Chondrocyte (in vitro differentiated cells): ENCODE measurements around the gene GYPC. TPM values are rescaled to one million over a fixed set of nuclear protein-coding genes. Genes with fewer than 3 reads are reported as not detected.

Experiments used
- DNase-seq: peaks from one replicate; pipeline ENCODE4 v3.0.0; 2021; ENCODE audit warnings: mixed read lengths, low spot score
- H3K27ac Mint-ChIP-seq: one replicate; pipeline ENCODE4 v1.8.0; 2021; ENCODE audit warnings: mild to moderate bottlenecking, moderate library complexity, mixed read lengths; ENCODE audit not compliant: unreplicated experiment
- H3K27me3 Mint-ChIP-seq: 2 replicates; pipeline ENCODE4 v1.8.0; 2021; ENCODE audit warnings: low read depth, mixed read lengths
- H3K36me3 Mint-ChIP-seq: 2 replicates; pipeline ENCODE4 v1.8.0; 2021; ENCODE audit warnings: low read depth, mixed read lengths
- H3K4me1 Mint-ChIP-seq: 2 replicates; pipeline ENCODE4 v1.8.0; 2021; ENCODE audit warnings: low read depth, mild to moderate bottlenecking, mixed read lengths
- H3K4me3 Mint-ChIP-seq: one replicate; pipeline ENCODE4 v1.8.0; 2021; ENCODE audit warnings: mild to moderate bottlenecking, moderate library complexity, mixed read lengths; ENCODE audit not compliant: unreplicated experiment
- H3K9me3 Mint-ChIP-seq: 2 replicates; pipeline ENCODE4 v1.8.0; 2021; ENCODE audit warnings: low read depth, mixed read lengths
- total RNA-seq: library from RNA; stranded (reverse); gene quantifications from 3 replicates; pipeline ENCODE4 v1.2.1, GENCODE V29; 2021
- TF ChIP-seq, protein P1 (sequence below): fragments of 200-600 bp; sonication (generic); IDR thresholded peaks from 2 replicates; pipeline ENCODE4 v1.5.0; 2021; ENCODE audit warnings: antibody characterized with exemption, mild to moderate bottlenecking, moderate library complexity

The GYPC gene
- total RNA-seq, 1 donor from 2014 or later, result 46.4 TPM

DNA sequence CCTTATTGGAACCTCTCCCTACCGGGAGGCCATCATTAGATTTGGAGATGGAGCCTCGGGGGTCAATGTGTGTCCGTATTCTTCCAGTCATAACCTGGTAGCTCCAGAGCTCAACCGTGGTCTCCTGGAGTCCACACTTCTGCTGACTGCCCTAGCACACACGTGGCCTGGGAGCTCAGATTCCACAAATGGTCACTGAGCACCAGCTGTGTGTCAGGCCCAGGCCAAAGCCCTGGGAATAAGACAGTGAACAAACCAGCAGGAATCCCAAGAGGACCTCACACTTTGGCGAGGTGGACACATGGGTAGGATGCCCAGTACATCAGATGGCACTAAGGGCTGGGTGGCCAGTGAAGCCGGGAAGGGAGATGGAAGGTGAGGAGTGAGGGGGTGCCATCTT is 15.5 kb downstream of the GYPC start:
- Mint-ChIP-seq H3K27ac (no peak overlapping the region), H3K36me3 (peaks cover 13% of the 10 kb centered on the region), H3K4me1 (peaks cover 7% of the 10 kb centered on the region), H3K27me3 (no peaks in the 10 kb centered on the region), H3K4me3 (no peak overlapping the region), H3K9me3 (peaks cover 14% of the 10 kb centered on the region)
- DNase-seq, result no peak
- TF ChIP-seq, protein P1, sequence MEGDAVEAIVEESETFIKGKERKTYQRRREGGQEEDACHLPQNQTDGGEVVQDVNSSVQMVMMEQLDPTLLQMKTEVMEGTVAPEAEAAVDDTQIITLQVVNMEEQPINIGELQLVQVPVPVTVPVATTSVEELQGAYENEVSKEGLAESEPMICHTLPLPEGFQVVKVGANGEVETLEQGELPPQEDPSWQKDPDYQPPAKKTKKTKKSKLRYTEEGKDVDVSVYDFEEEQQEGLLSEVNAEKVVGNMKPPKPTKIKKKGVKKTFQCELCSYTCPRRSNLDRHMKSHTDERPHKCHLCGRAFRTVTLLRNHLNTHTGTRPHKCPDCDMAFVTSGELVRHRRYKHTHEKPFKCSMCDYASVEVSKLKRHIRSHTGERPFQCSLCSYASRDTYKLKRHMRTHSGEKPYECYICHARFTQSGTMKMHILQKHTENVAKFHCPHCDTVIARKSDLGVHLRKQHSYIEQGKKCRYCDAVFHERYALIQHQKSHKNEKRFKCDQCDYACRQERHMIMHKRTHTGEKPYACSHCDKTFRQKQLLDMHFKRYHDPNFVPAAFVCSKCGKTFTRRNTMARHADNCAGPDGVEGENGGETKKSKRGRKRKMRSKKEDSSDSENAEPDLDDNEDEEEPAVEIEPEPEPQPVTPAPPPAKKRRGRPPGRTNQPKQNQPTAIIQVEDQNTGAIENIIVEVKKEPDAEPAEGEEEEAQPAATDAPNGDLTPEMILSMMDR, result no peak

DNA sequence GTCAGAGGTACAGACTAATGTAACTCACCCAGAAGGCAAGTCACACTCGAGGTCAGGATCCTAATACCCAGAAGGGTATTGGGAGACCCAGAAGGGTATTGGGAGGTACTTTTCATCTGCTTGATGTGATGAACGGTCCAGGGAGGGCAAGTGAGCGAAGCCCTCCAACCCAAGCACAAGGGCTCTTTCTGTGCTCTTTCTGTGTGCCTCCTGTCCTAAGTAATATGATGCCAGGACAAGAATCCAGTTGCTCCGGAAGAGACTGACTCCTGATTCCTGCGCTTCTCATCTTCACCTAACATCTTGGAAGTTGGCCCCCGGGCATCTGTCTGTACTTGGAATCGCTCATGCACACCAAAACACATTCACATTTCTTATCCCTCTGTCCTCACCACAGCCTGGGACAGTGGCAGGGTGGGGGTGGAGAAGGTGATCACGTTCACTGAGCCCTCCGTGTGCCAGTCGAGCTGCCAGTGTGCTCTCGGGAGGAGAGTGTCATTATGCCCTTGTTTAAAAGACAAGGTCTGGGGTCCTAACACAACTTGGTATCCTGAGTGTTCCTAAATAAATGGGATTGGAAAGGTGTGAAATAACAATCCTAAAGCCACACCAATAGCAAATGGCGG is 17.1 kb downstream of the GYPC start:
- H3K9me3 Mint-ChIP-seq, result peaks cover 14% of the 10 kb centered on the region
- H3K27me3 Mint-ChIP-seq, result no peaks in the 10 kb centered on the region
- no peak for DNase-seq
- H3K4me1 Mint-ChIP-seq, result peaks cover 3% of the 10 kb centered on the region
- H3K4me3 Mint-ChIP-seq, result no peak overlapping the region
- H3K36me3 Mint-ChIP-seq, result peaks cover 16% of the 10 kb centered on the region
- no peak overlapping the region for H3K27ac Mint-ChIP-seq
- TF ChIP-seq, protein P1, result no peak

DNA sequence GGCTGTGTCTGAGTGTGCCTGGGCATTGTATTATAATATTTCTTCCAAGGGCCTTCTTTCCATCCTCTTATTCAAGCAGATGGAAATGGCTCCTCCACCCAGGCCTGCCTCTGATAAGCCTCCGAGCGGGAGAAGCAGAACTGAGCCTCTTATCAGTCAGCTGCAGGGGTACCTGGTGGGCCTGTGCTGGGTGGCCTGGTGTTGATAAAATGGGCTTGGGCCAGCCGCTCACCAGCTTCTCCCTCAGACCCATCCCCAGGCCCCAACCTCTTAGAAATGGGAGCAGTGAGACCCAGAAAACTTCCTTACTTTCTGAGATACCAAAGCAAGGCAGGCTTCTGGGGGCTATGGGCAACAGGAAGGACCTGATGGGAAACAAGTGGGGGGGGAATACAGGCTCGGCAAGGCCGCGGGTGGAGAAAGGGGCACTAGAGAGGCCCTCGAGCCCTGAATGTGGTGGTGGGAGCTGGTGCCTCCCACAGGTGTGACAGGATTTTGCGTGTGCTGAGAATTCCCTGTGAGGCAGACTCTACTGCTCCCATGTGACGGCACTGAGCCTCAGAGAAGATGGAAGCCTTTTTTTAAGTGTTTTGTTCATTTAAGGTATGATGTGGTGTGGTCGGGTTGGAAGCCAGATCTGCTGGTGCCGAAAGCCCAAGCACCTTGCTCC is 18.3 kb downstream of the GYPC start:
- no peaks in the 10 kb centered on the region for H3K27me3 Mint-ChIP-seq
- no peak overlapping the region for H3K27ac Mint-ChIP-seq
- peaks cover 3% of the 10 kb centered on the region for H3K4me1 Mint-ChIP-seq
- peaks cover 14% of the 10 kb centered on the region for H3K9me3 Mint-ChIP-seq
- peak; percentile 59 for DNase-seq
- H3K4me3 Mint-ChIP-seq, result no peak overlapping the region
- TF ChIP-seq, protein P1, result no peak
- peaks cover 20% of the 10 kb centered on the region for H3K36me3 Mint-ChIP-seq

DNA sequence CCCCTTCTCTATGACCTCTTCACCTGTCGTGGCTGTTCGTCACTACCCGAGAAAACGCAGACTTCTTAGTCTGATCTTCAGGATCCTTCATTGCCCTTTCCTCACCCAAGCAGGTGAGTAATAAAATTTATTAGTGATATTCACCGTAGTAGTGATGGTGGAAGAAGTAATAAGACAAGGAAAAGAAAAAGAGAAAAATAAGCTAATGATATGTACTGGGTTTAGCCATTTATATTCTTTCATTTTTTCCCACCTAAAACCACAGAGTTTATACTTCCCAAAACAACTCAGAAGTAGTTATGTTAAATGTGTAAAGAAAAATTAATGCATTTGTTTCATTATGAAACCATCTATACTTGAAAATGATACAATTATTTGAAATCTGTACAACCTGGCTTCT is 19.7 kb downstream of the GYPC start:
- no peaks in the 10 kb centered on the region for H3K4me1 Mint-ChIP-seq
- H3K4me3 Mint-ChIP-seq, result no peak overlapping the region
- no peak overlapping the region for H3K27ac Mint-ChIP-seq
- H3K9me3 Mint-ChIP-seq, result peaks cover 14% of the 10 kb centered on the region
- no peaks in the 10 kb centered on the region for H3K27me3 Mint-ChIP-seq
- H3K36me3 Mint-ChIP-seq, result peaks cover 21% of the 10 kb centered on the region
- TF ChIP-seq, protein P1, result no peak
- DNase-seq, result no peak

DNA sequence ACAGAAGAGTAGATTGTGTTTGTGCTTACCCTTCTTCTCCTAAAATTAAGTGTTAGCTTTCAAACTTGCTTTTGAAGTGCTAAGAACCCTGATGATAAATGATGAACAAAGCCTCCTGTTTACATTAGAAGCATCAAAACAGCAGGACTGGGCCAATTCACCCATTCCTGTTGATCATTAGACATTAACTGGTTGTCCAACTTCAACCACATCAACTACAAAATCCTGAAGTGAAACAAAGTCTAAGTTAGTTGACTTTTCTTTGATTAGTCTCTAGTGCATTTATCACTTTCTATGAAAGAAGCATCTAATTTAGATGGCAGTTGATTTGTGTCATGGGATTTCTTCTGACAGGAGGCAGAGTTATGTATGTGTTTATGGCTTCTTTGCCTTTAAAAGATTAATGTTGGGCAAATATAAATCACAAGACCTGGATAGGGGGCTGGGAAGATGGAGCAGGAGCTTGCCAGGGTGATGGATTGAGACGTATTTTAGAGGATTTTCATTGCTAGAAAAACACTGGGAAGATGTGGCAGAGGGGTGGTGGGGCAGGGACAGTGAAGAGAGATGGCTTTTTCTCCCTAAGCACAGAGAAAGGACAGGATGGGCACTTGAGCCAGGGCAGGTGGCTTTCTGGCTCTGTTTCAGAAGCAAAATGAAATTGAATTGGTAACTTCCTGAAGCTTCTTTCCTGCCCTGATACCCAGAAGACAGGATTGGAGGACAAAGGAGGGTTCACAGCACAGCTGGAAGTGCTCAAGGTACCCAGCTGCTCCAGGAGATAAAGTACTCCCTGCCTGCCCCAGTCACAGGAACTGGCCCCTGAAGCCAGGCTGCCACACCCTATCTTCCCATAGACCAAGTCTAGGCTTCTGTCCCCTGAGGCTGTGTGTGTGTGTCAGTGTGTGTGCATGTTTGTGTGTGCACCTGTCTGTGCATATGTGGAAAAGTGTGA is 20.5 kb downstream of the GYPC start:
- no peak overlapping the region for H3K4me3 Mint-ChIP-seq
- H3K36me3 Mint-ChIP-seq, result peaks cover 24% of the 10 kb centered on the region
- H3K4me1 Mint-ChIP-seq, result no peaks in the 10 kb centered on the region
- no peak for DNase-seq
- TF ChIP-seq, protein P1, result no peak
- no peaks in the 10 kb centered on the region for H3K27me3 Mint-ChIP-seq
- no peak overlapping the region for H3K27ac Mint-ChIP-seq
- H3K9me3 Mint-ChIP-seq, result peaks cover 14% of the 10 kb centered on the region
